Measurements from ENCODE around the gene PPP5C.
A peak's percentile ranks its signal among the peaks of the same experiment; 100 is the strongest.
"Not testable (repeated sequence)": the region's sequence is repeated elsewhere in the genome, so short reads cannot be mapped to it uniquely, and the experiment has no call there.

PPP5C gene

DNA sequence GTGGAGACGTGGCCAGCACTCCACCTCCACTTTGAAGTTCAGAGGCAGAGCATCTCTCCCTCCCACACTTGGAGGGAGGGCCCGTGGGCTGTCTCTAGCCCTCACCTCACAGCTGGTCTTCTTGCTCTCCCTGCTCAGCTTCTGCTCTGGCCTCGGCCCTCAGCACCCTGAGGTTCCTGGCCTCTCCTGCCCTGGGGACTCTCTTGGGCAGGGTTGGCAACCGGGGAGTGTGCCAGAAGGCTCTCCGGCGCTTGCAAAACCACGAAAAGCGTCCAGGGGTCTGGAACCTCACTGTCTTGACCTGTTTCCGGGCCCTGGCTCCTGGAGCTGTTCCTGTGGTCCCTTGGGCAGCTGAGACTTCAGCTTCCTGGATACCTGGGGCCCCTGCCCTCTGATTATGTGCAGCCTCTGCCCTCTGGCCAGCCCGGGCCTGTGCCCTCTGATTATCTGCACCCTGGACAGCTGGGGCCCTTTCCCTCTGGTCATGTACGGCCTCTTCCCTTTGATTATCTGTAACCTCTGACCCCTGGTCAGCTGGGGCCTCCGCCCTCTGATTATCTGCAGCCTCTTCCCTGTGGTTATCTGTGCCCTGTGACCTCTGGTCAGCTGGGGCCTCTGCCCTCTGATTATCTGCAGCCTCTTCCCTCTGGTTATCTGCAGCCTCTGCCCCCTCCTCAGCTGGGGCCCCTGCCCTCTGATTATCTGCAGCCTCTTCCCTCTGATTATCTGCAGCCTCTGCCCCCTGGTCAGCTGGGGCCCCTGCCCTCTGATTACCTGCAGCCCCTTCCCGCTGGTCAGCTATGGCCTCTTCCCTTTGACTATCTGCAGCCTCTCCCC, 64.4 kb downstream of the PPP5C start:
- DNase-seq, result no peak

DNA sequence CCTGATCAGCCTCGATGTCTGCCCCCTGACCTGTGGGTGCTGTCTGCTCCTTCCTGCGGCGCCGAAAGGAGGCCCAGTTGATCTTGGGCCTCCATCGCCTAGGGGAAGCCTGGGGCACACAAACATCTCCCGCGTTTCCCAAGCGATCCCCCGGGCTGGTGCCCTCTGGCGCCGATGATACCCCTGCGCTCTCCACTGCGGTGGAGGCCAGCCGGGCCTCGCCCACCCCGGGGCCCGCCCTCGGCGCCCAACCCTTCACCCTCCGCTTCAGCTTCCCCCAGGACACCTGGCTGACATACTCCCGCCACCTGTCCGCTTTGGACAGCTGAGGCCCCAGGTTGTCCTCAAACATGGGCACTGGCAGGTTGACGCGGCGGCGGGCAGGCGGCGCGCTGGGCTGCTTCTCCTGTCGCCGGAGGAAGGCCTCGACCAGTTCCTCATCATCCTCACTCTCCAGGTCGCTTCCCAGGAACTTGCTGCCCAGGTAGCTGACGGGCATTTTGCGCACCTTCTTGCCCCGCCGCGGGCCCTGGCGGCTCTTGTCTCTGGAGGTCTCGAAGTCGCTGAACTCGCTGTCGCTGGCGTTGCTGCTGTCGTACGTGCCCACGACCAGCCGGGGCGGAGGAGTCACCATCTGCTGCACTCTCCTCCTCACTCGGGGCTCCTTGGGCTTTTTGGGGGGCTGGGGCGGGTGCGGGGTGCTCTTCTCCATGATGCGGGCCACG, 65.2 kb downstream of the PPP5C start:
- no peak for DNase-seq

DNA sequence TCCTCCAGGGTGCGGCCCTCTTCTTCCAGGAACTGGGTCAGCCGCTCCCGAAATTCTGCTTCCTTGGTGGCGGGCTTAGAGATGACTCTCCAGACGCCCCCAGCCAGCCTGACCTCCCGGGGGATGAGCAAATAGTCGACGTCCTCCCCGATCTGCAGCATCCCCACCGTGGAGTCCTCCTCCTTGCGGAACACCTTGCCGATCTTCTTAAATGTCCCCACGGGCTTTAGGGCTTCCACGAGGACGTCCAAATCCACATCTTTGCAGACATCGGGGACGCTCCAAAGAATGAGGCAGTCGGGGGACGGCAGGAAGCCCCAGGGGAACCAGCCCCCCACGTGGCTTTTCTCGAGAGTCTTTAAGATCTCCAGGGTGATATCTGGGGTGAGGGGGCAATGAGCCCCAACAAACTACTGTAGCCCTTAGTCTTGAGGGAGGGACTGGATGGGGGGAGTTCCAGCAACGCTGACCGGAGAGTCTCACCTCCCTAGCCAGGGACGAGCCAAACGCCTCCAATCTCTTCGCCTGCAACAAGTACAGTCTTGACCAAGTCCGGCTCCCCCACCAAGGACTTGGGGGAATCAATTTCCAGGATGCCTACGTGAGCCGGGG, 65.9 kb downstream of the PPP5C start:
- no peak for DNase-seq

DNA sequence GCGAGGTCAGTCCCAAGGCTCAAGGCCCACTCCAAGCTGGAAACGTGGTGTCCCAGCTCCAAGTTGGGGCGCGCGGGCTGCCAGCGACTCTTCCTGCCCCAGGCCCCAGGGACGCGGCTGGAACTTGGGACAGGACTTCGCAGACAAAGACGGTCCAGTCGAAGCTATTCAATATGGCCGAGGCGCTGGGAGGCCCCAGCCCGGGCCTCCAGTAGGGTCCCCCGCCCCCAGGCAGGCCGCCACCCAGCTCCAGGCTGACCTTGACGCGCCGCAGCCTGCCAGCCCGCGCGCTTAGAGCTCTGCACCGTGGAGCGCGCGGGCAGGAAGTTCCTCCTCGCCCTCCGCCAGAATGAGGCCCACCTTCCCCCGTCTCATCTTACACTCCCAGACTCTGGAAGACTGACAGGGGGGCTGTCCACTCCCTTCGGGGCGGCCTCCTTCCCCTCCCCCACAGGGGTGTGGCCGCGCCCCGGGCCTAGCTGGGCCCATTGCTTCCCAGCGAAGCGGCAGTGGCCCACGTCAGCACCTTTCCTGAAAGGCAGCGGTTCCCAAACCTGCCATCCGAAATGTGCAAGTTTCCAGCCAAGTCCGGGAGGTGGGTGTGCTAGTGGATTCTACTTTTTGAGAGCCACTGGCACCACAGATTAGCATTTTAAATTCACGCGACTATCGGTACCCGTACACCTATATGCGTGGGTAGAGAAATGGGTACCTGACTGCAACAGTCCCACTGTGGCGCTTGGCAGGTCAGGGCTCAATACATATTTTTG, 66.6 kb downstream of the PPP5C start, which contains the start of gene CCDC8:
CCDC8 (minus strand) TSS at position 303 of the 770 bp plus-strand sequence. CDS start 754 bp downstream, outside the sequence.
- no peak for DNase-seq

DNA sequence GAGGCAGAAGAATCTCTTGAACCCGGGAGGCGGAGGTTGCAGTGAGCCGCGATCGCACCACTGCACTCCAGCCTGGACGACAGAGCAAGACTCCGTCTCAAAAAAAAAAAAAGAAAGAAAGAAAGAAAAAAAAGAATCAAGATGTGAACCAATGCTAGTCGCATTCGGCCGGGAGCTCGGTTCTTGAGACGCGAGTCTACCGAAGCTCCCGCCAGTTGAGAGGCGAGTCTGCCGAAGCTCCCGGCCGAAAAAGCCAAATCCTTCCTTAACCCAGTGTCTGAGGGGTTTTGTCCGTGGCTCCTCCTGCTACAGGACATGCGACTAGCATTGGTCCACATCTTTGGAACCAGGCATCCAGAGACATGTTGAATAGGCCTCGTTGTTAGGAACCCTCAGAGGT, 68.0 kb downstream of the PPP5C start:
- DNase-seq, result not testable (repeated sequence)

DNA sequence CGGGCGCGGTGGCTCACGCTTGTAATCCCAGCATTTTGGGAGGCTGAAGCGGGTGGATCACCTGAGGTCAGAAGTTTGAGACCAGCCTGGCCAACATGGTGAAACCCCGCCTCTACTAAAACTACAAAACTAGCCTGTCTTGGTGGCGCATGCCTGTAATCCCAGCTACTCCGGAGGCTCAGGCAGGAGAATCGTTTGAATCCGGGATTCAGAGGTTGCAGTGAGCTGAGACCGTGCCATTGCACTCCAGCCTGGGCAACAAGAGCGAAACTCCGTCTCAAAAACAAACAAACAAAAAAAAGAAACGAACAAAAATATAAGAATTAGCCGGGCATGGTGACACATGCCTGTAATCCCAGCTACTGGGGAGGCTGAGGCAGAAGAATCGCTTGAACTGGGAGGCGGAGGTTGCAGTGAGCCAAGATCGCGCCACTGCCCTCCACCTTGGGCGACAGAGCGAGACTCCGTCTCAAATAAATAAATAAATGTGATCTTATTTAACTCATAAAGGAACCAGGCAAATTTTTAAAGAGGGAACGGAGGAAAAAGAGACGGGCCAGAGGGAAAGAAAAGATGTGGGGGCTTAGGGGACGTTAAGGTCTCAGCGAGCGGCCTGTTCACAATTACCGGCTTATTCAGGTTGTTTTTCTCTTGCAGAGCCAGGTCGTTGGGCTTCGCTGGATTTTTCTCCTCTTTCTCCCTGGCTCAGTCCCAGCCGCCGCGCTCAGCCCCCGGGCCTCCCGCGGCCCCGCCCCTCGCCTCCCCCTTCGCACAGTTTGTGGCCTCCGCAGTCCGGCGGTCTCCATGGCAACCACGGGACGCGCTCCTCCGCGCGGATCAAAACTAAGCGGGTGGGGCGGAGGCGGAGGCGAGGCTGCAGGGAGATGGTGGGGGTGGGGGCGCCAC, 69.2 kb downstream of the PPP5C start:
- not testable (repeated sequence) for DNase-seq

DNA sequence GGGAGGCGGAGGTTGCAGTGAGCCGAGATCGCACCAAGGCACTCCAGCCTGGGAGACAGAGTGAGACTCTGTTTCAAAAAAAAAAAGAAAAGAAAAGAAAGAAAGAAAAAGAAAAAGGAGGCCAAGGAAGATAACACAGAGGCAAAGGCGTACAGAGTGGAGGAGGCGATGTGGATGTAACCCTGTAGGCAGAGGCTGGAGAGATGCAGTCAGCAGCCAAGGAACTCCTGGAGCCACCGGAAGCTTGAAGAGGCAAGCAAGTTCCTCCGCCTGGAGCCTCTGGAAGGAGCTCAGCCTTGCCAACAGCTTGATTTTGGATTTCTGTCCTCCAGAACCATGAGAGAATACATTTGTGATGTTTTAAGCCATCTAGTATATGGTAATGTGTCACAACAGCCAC, 73.2 kb downstream of the PPP5C start:
- no peak for DNase-seq

DNA sequence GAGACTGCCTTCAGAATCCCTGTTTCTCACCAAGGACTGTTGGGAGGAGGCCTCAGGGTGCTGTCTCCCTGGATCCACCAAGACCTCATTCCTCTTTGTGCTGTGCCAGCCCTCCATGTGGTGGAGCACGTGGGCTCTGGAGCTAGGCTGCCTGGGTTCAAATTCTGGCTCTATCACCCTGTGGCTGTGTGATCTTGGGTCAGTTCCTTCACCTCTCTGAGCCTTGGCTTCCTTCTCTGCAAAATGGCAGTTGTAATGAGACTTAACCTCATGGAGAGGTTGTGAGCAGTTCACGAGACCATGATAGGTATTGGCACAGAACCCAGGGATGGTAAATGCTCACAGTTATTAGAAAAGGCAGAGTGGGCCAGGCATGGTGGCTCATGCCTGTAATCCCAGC, 75.5 kb downstream of the PPP5C start:
- no peak for DNase-seq

DNA sequence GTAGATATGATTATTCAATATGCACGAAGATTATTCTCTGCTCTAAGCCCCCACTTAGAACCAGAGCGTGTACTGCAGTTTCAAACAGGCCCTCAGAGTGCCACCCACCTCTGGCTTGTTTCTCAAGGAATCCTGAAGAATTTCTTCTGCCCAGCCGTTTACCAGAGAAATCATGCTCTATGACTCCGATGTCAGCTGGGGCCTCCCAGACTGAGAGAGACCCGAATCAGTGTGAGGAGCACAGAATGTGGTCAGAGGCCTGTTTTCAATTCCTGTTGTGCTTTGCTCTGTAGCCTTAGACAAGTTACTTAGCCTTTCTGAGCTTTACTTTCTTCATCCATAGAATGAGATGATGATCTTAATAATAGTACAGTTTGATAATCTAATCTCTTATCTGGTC, 76.3 kb downstream of the PPP5C start:
- no peak for DNase-seq

DNA sequence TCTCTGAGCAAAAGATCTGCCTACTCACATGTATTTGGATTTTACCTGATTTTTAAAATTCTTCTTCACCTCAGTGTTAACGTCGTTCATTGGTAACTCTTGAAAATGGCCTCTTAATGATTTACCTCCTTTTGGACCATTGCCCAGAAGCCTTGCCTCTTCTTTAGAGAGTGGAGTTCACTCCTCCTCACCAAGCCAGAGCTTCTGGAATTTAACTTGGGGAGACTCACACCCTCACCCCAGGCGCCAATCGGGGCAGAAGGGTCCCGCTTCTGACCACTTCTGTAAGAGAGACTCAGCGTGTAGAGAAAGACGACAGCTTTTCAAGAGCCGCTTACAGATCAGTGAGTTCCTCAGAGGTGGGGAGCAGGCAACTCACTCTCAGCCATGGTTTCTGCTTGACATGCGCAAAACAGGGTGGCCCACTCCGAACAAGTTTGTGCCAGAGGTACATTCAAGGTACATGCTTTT, 79.2 kb downstream of the PPP5C start:
- DNase-seq, result no peak

DNA sequence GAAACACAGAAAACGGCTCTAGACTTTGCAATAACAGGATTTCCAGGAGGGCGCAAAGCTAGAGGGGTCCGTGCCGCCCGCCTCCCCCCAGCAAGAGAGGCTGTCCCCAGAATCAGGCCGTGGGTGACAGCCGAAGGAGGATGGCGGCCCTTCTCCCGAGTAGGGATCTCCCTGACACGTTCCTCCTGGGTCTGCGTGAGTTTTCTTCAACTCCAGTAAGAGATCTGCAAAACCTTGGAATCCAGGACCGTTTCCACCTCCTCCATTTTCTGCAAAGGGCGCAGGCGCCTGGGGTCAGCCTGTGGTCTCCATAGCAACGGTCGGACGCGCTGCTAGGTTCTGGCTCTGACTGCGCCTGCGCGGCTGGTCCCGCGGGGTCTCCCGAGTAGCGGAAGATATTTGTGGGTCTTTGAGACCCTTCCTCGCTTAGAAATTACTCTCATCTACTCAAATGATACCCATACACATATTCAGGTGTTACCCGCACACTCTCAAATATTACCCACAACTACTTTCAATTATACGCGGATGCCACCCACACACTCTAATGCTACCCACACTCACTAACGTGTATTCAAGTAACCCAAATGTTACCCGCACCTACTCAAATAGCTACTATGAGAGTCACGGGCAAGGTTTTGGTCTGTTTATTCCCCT, 79.7 kb downstream of the PPP5C start:
- no peak for DNase-seq

DNA sequence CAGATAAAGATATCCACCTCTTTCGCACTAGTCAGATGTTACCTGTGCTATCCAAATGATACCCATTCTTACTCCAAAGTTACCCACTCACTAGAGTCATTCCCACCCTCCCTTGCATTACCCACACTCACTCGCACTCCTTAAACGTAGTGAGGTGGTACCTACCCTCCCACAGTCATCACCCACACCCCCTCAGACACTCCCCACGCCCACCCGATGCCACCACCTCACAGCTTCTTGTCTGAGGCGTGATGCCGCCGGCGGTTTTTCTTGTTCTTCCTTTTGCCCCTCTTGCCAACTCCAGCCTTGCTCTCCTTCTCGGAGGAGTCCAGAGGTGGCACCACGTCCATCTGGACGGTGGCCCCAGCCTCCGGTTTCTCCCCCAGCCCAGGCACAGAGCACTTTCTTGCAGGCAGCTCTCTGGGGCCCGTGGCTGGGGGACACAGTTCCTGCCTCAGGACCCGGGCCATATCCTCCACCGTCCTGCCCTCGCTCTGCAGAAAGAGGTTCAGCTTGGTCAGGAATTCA, 80.7 kb downstream of the PPP5C start:
- DNase-seq, result no peak

DNA sequence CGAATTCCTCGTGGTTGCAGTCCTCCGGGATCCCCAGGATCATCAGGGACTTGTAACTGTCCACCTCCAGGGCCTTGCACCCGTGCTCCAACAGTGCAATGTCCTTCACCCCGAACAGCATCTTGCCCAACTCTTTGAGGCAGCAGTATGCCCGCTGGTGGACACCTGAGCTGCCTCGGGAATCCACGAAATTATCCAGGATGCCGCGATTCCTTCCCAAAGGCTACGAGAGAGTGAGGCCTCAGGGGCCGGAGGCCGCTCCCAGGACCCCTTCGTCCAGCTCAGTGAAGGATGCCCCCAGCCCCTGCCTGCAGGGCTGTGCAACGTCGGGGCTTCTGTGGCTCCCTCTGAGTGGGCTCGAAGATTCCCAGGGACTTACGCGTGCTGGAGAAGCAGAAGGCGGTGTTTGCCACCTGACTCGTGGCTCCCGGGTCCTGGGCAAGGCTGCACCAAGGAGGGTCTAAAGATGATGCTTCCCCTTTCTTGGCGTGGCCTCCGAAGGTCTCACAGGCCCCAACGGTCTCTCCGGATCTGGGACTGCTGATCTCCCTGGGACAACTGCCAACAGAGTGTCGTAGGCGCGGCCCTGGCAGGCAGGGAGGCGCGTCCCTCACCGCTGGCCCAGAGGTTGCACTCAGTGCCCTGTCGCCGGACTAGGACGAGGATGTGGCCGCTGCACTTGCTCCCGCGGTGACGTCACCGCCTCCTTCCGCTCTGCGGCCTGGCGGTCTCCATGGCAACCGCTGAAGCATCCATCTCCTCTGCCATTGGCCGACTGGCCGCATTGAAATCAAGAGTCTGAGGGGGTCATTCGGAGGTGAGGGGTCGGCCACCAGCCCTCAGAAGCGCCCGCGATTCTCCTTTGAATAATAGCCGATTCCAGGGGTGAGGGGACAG, 81.6 kb downstream of the PPP5C start, which contains the start of gene PNMA8C:
PNMA8C (minus strand) TSS at position 698 of the 897 bp plus-strand sequence; CDS start at position 121, 577 bp downstream.
- peak; percentile 60 for DNase-seq

DNA sequence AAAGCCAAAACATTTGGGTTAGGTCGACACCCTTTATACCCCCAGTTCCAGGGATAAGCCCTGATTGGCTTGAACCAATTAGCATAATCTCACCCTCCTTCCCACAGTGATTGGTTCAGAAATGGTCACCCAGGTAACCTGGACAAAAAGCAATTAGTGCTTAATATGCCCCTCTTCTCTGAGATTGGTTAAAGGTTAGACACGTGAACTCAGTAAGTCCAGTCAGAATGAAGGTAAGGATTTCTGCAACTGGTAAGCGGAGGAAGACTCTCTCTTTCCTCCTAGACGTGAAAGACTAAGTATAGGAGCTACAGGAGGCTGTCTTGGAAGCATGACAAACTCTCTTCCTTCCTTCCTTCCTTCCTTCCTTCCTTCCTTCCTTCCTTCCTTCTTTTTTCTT, 83.1 kb downstream of the PPP5C start:
- no peak for DNase-seq

DNA sequence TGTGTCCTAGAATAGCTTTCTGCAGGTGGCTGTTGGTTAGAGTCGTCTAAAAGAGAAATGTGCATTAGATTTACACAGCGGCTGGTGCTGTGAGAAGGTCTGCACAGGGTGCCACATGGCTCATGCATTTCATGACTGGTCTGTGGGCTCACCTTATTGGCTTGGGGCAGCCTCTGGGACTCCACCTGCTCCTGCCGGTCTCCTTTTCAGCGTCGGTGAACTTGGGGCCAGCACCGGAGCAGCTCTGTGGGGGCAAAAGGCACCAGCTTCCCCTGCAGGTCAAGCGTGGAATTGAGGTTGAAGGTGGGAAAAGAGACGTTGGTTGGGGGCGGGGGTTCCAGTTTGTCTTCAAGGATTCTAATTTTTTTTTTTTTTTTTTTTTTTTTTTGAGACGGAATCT, 84.9 kb downstream of the PPP5C start:
- DNase-seq, result no peak

DNA sequence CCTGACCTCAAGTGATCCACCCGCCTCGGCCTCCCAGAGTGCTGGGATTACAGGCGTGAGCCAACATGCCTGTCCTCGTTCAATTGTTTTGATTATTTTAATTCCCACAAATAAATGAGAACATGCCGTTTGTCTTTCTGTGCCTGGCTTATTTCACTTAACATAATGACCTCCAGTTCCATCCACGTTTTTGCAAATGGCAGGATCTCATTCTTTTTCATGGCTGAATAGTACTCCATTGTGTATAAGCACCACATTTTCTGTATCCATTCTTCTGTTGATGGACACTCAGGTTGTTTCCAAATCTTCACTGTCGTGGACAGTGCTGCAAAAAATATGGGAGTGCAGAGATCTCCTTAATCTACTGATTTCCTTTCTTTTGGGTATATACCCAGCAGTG, 86.6 kb downstream of the PPP5C start:
- DNase-seq, result not testable (repeated sequence)

DNA sequence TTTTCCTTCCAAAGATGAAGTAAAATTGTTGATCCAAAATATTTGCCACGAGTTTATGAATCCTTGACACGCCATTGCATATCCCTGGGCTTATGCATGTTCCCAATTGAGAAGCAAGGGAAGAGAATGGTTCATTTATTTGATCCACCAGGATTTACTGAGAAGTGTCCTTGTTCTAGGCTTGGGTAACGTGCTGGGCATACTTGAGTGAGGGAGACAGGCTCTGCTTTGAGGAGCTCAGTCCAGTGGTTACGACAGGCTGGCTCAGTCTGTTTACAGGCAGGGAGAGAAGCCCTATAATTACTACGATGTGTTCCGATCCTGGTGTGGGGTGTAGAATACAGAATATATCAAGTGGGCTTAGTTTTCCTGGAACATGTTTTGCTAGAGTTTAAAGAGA, 88.1 kb downstream of the PPP5C start:
- no peak for DNase-seq

DNA sequence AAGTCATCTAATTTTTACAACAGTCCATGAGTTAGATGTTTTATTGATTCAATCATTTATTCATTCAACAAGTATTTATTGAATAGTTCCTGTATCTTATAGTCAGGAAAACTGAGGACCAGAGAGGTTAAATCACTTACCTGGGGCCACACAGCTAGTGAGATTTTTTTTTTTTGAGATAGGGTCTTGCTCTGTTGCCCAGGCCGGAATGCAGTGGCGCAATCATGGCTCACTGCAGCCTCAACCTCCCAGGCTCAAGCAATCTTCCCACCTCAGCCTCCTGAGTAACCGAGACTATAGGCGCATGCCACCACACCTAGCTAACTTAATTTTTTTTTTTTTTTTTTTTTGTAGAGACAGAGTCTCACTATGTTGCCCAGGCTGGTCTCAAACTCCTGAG, 88.8 kb downstream of the PPP5C start:
- not testable (repeated sequence) for DNase-seq

Data from activated CD4-positive, CD25-positive, alpha-beta regulatory T cell treated with anti-CD3 and anti-CD28 coated beads, Interleukin-2, amount 50 U/mL, for 72 hours (primary cell).